ENCODE measurements around the gene ANO1.

Gene ANO1

GRCh38 chr11:70072461-70072860 is 5.7 kb upstream of the ANO1 start:
- in situ Hi-C loops (cut with MboI; ENCODE audit: low sequenced_read_pairs) = no loop called here

- in situ Hi-C loops (cut with MboI; ENCODE audit: low sequenced_read_pairs) = no loop called here
These were observed 5.0 kb upstream of the ANO1 start for GRCh38 chr11:70072861-70073755.

GRCh38 chr11:70073871-70074371 is 4.2 kb upstream of the ANO1 start:
- in situ Hi-C loops (cut with MboI; ENCODE audit: low sequenced_read_pairs) = no loop called here

- in situ Hi-C loops (cut with MboI; ENCODE audit: low sequenced_read_pairs) = no loop called here
These were observed 3.4 kb upstream of the ANO1 start for GRCh38 chr11:70074746-70075145.

- in situ Hi-C loops (cut with MboI; ENCODE audit: low sequenced_read_pairs) = no loop called here
These were observed 2.3 kb upstream of the ANO1 start for GRCh38 chr11:70075836-70076235.

GRCh38 chr11:70076461-70076931 is 1.6 kb upstream of the ANO1 start:
- in situ Hi-C loops (cut with MboI; ENCODE audit: low sequenced_read_pairs) = no loop called here

GRCh38 chr11:70077411-70078094 is 564 bp upstream of the ANO1 start:
- in situ Hi-C loops (cut with MboI; ENCODE audit: low sequenced_read_pairs) = no loop called here

- in situ Hi-C loops (cut with MboI; ENCODE audit: low sequenced_read_pairs) = no loop called here
These were observed 882 bp downstream of the ANO1 start for GRCh38 chr11:70078781-70079616.

- in situ Hi-C loops (cut with MboI; ENCODE audit: low sequenced_read_pairs) = no loop called here
These were observed 1.6 kb downstream of the ANO1 start for GRCh38 chr11:70079691-70080090.

- in situ Hi-C loops (cut with MboI; ENCODE audit: low sequenced_read_pairs) = no loop called here
These were observed 2.6 kb downstream of the ANO1 start for GRCh38 chr11:70080763-70081162.

GRCh38 chr11:70082829-70083228 is 4.7 kb downstream of the ANO1 start:
- in situ Hi-C loops (cut with MboI; ENCODE audit: low sequenced_read_pairs) = no loop called here

- in situ Hi-C loops (cut with MboI; ENCODE audit: low sequenced_read_pairs) = no loop called here
These were observed 6.2 kb downstream of the ANO1 start for GRCh38 chr11:70084046-70084984.

- in situ Hi-C loops (cut with MboI; ENCODE audit: low sequenced_read_pairs) = no loop called here
These were observed 8.0 kb downstream of the ANO1 start for GRCh38 chr11:70085815-70086769.

GRCh38 chr11:70087446-70088167 is 9.5 kb downstream of the ANO1 start:
- in situ Hi-C loops (cut with MboI; ENCODE audit: low sequenced_read_pairs) = no loop called here

- in situ Hi-C loops (cut with MboI; ENCODE audit: low sequenced_read_pairs) = no loop called here
These were observed 10.7 kb downstream of the ANO1 start for GRCh38 chr11:70088735-70089250.

GRCh38 chr11:70089631-70090030 is 11.5 kb downstream of the ANO1 start:
- in situ Hi-C loops (cut with MboI; ENCODE audit: low sequenced_read_pairs) = no loop called here

- in situ Hi-C loops (cut with MboI; ENCODE audit: low sequenced_read_pairs) = no loop called here
These were observed 12.9 kb downstream of the ANO1 start for GRCh38 chr11:70090961-70091381.

GRCh38 chr11:70091638-70092037 is 13.5 kb downstream of the ANO1 start:
- in situ Hi-C loops (cut with MboI; ENCODE audit: low sequenced_read_pairs) = no loop called here

Data from hTERT RPE-1 (cell line).